Fibroblast of gingiva (primary cell): ENCODE data around the gene TUBA3D.
"Not testable (repeated sequence)": the region's sequence is repeated elsewhere in the genome, so short reads cannot be mapped to it uniquely, and the experiment has no call there.

Experiments used
- DNase-seq: peaks from one replicate; pipeline ENCODE4 v3.0.0-alpha.2; 2011; ENCODE audit warnings: low read depth

The TUBA3D gene

GRCh38 chr2:131475831-131476230 is at the start of gene TUBA3D:
TSS of gene TUBA3D (plus strand) at chr2:131476119. CDS start at chr2:131476200, 81 bp downstream.
- no peak for DNase-seq

- DNase-seq, result no peak
Measured at GRCh38 chr2:131426727-131427126, 49.2 kb upstream of the TUBA3D start.

- no peak for DNase-seq
Measured at GRCh38 chr2:131431336-131431735, 44.6 kb upstream of the TUBA3D start.

- DNase-seq, result not testable (repeated sequence)
Measured at GRCh38 chr2:131440742-131441468, 35.0 kb upstream of the TUBA3D start.

- not testable (repeated sequence) for DNase-seq
Measured at GRCh38 chr2:131444736-131445514, 31.0 kb upstream of the TUBA3D start.

- DNase-seq, result not testable (repeated sequence)
Measured at GRCh38 chr2:131445515-131445797, 30.5 kb upstream of the TUBA3D start.

GRCh38 chr2:131445896-131446295 is 30.0 kb upstream of the TUBA3D start:
- no peak for DNase-seq

- not testable (repeated sequence) for DNase-seq
Measured at GRCh38 chr2:131447981-131448380, 27.9 kb upstream of the TUBA3D start.

- DNase-seq, result not testable (repeated sequence)
Measured at GRCh38 chr2:131451265-131451949, 24.5 kb upstream of the TUBA3D start.

- DNase-seq, result not testable (repeated sequence)
Measured at GRCh38 chr2:131454914-131455313, 21.0 kb upstream of the TUBA3D start.

GRCh38 chr2:131467722-131468121 is 8.2 kb upstream of the TUBA3D start:
- not testable (repeated sequence) for DNase-seq

GRCh38 chr2:131470944-131471343 is 5.0 kb upstream of the TUBA3D start:
- not testable (repeated sequence) for DNase-seq

- DNase-seq, result not testable (repeated sequence)
Measured at GRCh38 chr2:131471624-131472023, 4.3 kb upstream of the TUBA3D start.

GRCh38 chr2:131473266-131473665 is 2.7 kb upstream of the TUBA3D start:
- DNase-seq, result not testable (repeated sequence)

GRCh38 chr2:131476363-131476762 is 444 bp downstream of the TUBA3D start:
- not testable (repeated sequence) for DNase-seq

GRCh38 chr2:131477227-131477626 is 1.3 kb downstream of the TUBA3D start:
- not testable (repeated sequence) for DNase-seq

- not testable (repeated sequence) for DNase-seq
Measured at GRCh38 chr2:131478074-131478849, 2.3 kb downstream of the TUBA3D start.

- not testable (repeated sequence) for DNase-seq
Measured at GRCh38 chr2:131478850-131479461, 3.0 kb downstream of the TUBA3D start.

- DNase-seq, result not testable (repeated sequence)
Measured at GRCh38 chr2:131480351-131480750, 4.4 kb downstream of the TUBA3D start.

- not testable (repeated sequence) for DNase-seq
Measured at GRCh38 chr2:131482506-131483155, 6.7 kb downstream of the TUBA3D start.
